C1 segment of cervical spinal cord (tissue), 14 donors: ENCODE data around the gene CCNL1.
"Not testable (repeated sequence)": the region's sequence is repeated elsewhere in the genome, so short reads cannot be mapped to it uniquely, and the experiment has no call there.

ENCODE experiments used
- DNase-seq, 14 donors: peaks; one replicate each; lab custom pipeline; 2025; lab: John Stamatoyannopoulos, UW

The CCNL1 gene

GRCh38 chr3:157104928-157105652 is 54.9 kb downstream of the CCNL1 start:
- DNase-seq: no peak

GRCh38 chr3:157104521-157104920 is 55.4 kb downstream of the CCNL1 start:
- no peak for DNase-seq

- DNase-seq: no peak
Measured at GRCh38 chr3:157103860-157104259, 56.1 kb downstream of the CCNL1 start.

- DNase-seq: no peak
Measured at GRCh38 chr3:157103280-157103679, 56.7 kb downstream of the CCNL1 start.

GRCh38 chr3:157102595-157102994 is 57.4 kb downstream of the CCNL1 start:
- not testable (repeated sequence) for DNase-seq

GRCh38 chr3:157102098-157102497 is 57.8 kb downstream of the CCNL1 start:
- no peak for DNase-seq

- no peak for DNase-seq
Measured at GRCh38 chr3:157101486-157101885, 58.5 kb downstream of the CCNL1 start.

GRCh38 chr3:157100608-157101396 is 59.1 kb downstream of the CCNL1 start:
- DNase-seq: no peak

GRCh38 chr3:157100096-157100477 is 59.9 kb downstream of the CCNL1 start:
- DNase-seq: no peak

- no peak for DNase-seq
Measured at GRCh38 chr3:157099326-157100095, 60.4 kb downstream of the CCNL1 start.

- DNase-seq: no peak
Measured at GRCh38 chr3:157098823-157099185, 61.1 kb downstream of the CCNL1 start.

- no peak for DNase-seq
Measured at GRCh38 chr3:157098121-157098822, 61.7 kb downstream of the CCNL1 start.
